Transverse colon (tissue), 3 donors: Measurements from ENCODE around the gene TAF15.

ENCODE experiments used
- EP300 ChIP-seq: sonication (generic); formaldehyde crosslinking; IDR thresholded peaks from one replicate; pipeline ENCODE4 v1.6.1; 2017; ENCODE audit warnings: antibody characterized with exemption, low read depth
- POLR2A ChIP-seq: fragments of 450-650 bp; IDR thresholded peaks from one replicate; pipeline ENCODE4 v1.6.1; 2016; ENCODE audit warnings: antibody characterized with exemption, mild to moderate bottlenecking, moderate library complexity
- TF ChIP-seq, protein P1 (sequence below), 5 experiments: fragments of 200-600 bp in 3 of 5; fragments of 450-650 bp in 2 of 5; sonication (generic) in 3 of 5; IDR thresholded peaks; 1 replicate in 2 of 5; 2 replicates in 3 of 5; pipeline ENCODE4 v1.5.1; 2016 to 2017; ENCODE audit warnings: antibody characterized with exemption in 5 of 5, inconsistent platforms in 3 of 5, mild to moderate bottlenecking in 2 of 5, moderate library complexity in 1 of 5

DNA sequence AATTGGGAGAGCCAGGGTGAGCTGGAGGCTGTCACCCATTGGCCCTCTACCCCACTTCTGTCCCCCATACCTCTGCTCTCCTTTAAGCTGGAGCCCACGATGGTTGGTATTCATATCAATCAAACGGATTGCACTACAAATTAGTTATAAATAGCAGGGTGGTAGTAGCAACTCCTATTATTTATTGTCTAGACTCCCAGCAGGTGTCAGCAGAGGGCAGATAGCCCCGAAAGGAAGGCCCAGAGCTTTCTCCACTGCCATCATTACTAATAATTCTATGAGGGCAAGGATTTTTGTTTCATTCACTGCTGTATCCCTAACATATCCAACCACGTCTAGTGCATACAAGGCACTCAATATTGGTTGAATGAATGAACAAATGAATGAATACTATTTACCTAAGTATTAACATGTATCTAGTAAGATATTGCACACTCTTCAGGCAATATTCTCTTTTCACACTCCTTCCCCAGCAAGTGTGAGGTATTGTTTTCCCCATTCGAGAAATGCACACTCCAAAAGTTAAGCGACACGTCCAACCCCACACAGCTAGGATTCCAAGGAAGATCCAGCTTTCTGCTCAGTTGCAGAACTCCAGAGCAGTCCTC, 42.3 kb upstream of the TAF15 start:
- TF ChIP-seq, protein P1, sequence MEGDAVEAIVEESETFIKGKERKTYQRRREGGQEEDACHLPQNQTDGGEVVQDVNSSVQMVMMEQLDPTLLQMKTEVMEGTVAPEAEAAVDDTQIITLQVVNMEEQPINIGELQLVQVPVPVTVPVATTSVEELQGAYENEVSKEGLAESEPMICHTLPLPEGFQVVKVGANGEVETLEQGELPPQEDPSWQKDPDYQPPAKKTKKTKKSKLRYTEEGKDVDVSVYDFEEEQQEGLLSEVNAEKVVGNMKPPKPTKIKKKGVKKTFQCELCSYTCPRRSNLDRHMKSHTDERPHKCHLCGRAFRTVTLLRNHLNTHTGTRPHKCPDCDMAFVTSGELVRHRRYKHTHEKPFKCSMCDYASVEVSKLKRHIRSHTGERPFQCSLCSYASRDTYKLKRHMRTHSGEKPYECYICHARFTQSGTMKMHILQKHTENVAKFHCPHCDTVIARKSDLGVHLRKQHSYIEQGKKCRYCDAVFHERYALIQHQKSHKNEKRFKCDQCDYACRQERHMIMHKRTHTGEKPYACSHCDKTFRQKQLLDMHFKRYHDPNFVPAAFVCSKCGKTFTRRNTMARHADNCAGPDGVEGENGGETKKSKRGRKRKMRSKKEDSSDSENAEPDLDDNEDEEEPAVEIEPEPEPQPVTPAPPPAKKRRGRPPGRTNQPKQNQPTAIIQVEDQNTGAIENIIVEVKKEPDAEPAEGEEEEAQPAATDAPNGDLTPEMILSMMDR (IDR thresholded peaks at IDR 0.05), result peak; percentile 39 to 58 (median 43)
- TF ChIP-seq EP300 (no peak), POLR2A (no peak)
